ENCODE results near the gene WDR37.

DNA sequence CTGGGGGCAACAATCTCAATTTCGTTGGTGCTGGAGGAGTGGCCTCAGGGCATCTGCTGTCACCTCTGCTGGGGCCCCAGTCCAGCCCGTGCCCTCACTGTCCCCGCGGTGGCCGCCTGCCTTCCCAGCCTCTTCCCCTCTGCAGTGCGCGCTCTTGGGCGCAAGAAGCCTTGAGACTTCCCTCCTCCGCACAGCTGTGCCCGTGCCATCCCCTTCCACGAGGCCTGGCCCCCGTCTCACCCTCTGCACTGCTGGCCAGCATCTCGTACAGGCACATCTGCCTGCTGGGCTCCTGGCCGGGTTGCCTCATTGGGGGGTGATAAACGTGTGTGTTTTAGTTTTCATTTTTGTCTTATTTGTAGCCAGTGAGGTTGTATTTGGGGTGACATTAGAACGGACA is 44.5 kb upstream of the WDR37 start:
- TF ChIP-seq, protein P1, sequence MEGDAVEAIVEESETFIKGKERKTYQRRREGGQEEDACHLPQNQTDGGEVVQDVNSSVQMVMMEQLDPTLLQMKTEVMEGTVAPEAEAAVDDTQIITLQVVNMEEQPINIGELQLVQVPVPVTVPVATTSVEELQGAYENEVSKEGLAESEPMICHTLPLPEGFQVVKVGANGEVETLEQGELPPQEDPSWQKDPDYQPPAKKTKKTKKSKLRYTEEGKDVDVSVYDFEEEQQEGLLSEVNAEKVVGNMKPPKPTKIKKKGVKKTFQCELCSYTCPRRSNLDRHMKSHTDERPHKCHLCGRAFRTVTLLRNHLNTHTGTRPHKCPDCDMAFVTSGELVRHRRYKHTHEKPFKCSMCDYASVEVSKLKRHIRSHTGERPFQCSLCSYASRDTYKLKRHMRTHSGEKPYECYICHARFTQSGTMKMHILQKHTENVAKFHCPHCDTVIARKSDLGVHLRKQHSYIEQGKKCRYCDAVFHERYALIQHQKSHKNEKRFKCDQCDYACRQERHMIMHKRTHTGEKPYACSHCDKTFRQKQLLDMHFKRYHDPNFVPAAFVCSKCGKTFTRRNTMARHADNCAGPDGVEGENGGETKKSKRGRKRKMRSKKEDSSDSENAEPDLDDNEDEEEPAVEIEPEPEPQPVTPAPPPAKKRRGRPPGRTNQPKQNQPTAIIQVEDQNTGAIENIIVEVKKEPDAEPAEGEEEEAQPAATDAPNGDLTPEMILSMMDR (IDR thresholded peaks at IDR 0.05): no peak
- no peak for TF ChIP-seq POLR2A (IDR thresholded peaks at IDR 0.05)

Data from uterus (tissue), 2 donors.